SK-N-MC (cell line): ENCODE measurements around the gene MCM6.

ENCODE experiments used
- EZH2 ChIP-seq: fragments of 200-600 bp; sonication (generic); IDR thresholded peaks from one replicate; pipeline ENCODE4 v1.6.1; 2017; ENCODE audit warnings: antibody characterized with exemption
- POLR2AphosphoS5 ChIP-seq: IDR thresholded peaks from 2 replicates; pipeline ENCODE4 v1.6.1; 2012; ENCODE audit warnings: mild to moderate bottlenecking, low read depth, low read length, borderline replicate concordance

GRCh38 chr2:135825131-135825530 lies 51.1 kb downstream of the MCM6 start:
- TF ChIP-seq EZH2 (no peak), POLR2AphosphoS5 (no peak)
